Fibroblast of skin of scalp (primary cell): ENCODE measurements around the gene HDAC4.

Experiments used
- DNase-seq: peaks from one replicate; pipeline ENCODE4 v3.0.0-alpha.2; 2013

HDAC4 gene

DNA sequence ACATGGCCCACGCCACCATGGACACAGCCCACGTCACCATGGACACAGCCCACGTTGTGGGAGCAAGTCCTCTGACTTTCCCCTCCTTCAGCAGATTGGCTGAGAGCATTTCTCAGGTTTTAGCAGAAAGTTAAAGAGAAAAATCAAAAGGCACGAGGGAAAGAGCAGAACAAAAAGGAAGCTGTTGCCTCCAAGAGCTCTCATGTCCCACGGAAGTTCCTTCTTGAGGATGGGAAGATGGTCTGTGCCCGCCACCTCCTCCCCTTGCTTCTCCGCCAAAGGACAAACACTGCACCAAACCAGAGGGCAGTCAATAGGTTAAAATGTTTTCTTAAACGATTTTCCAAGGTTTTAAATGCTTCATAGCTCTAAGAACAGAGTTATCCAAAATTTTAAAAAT, 148.4 kb downstream of the HDAC4 start:
- DNase-seq, result no peak

DNA sequence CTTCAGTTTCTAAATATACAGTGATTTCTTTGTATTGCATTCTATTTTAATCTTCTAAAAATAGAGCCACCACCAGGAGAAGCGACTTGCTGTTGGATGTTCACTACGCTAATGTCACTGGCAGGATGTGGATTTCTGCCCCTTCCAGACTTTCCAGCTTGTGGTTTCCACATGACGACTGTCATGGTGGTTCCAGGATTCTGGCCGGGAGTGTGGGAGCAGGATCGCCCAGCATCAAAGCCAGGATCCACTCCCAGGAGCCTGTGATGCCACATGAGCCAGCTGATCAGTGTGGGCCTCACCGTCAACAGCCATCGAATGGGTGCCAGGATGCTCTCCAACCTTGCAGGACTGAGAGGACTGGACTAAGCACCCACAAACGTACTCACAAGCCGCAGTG, 148.8 kb downstream of the HDAC4 start:
- peak; percentile 14 for DNase-seq

DNA sequence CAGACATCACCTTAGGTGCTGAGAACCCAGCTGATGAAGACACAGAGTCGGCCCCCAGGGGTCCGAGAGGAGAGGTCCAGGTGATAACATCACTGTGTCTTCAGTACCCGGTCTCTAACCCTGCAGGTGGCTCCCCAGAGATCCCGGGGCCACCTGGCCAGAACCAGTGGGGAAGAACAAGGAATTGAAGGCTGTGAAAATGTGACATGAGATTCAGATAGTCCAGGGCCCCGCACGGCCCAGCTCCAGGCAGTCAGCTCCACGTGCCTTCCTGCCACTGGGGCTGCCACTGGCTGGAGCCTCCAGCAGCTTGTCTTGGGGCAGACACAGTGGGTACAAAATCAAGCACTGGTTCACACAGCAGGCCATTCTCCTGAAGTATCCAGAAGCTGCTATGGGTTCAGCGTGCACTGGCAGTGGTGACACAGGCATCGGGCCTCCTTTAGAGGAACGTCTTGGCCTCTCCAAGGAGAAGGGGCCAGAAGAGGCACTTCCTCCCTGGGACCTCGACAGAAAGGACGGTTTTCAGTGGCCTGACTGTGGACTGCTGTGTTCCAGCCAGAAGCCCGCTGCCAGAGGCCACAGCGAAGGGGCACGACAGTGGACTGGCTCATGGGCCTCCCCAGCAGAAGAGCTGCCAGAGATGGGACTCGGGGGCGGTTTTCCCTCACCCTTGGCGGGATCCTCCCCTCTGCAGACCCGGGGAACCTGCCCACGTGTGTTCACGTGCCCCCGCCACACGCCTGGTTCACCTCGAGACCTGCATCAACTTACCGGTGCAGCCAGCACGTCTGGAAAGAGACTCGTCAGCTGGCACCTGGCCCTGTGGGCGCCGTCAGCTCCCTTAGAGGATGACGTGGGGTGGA, 150.4 kb downstream of the HDAC4 start:
- no peak for DNase-seq

DNA sequence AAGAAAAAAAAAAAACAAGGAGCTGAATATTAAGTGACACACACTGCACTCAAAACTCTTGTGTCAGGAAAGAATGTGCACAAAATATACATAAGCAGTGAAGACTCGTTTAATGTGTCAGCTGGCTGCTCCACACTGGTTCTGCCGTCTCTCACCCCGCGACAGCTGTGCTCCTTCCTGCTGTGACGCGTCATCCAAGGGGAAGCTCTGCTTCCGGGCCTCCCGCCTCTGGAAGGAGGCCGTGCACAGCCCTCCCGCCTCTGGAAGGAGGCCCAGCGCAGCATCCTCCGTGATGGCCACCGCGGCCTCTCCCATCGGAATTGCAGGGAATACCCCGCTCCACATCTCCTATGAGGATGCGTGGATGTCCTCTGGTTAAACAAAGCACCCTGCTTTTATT, 151.0 kb downstream of the HDAC4 start:
- peak; percentile 88 for DNase-seq

DNA sequence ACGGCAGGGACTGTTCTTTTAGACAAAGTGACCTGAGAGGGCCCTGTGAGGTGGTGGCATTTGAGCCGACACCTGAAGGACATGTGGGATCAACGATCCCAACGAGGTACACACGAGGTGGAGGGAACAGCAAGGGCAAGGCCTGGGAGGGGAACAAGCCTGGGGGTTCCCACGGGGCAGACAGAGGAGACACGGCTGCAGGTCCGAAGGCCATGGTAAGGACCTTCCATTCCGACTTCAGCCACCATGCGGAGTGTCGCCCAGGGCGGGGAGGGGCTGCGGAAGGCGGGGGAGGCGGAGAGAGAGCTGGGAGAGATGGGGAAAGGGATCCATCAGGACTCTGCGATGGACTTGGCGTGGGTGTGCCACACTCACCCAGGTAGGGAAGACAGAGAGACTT, 151.8 kb downstream of the HDAC4 start:
- DNase-seq, result no peak

DNA sequence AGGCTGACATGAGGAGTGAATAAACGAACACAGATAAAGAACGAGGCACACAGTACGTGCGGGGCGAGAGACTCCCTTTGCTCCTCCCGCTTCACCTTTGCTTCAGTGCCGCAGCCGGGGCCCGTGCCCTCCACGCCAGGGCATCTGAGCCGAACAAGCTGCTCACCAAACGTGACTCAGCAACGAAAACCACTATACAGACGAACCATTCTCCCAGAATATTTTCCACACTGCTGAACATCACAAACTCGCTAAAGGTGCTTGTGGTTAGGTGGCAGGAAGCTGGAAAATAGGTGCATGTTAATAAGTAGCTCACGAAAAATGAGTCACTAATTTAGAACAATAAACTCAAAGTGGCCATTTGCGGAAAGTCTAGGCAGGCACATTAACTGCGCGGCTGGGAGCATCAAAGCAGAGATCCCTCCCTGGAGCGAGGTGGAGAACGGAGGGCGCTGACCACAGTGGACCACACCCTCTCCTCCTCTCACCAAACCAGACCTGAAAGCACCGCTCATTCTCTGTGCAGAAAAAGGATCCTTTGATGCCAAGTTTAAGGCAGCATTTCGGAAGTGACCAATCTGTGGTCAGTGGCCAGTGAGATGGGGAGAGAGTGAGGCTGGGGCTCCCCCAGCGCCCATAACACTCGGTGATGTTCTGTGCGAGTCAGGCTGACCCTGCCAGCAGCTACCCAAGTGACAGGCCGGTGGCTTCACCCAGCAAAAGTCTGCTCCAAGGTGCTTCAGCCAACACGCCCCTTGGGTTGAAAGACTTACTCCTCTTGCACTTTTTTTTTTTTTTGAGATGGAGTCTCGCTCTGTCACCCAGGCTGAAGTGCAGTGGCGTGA, 153.2 kb downstream of the HDAC4 start:
- no peak for DNase-seq

DNA sequence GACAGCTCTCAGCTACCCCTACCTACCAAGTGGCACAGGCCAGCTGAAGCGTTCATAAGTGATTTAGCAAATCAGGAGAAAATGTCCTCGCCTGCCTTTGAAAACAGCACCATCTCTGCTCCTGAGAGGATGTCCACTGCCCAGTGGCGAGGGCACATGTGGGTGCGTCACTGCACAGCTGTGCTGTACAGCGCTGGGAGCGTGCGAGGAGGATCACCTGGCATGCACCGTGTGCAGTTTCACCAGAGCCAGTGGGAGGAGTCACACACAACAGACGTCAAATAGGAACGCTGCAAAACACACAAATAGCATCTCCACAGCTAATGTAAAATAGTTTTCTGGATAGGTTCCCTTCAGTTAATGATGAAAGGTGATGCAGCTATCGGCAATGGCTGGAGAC, 154.1 kb downstream of the HDAC4 start:
- no peak for DNase-seq

DNA sequence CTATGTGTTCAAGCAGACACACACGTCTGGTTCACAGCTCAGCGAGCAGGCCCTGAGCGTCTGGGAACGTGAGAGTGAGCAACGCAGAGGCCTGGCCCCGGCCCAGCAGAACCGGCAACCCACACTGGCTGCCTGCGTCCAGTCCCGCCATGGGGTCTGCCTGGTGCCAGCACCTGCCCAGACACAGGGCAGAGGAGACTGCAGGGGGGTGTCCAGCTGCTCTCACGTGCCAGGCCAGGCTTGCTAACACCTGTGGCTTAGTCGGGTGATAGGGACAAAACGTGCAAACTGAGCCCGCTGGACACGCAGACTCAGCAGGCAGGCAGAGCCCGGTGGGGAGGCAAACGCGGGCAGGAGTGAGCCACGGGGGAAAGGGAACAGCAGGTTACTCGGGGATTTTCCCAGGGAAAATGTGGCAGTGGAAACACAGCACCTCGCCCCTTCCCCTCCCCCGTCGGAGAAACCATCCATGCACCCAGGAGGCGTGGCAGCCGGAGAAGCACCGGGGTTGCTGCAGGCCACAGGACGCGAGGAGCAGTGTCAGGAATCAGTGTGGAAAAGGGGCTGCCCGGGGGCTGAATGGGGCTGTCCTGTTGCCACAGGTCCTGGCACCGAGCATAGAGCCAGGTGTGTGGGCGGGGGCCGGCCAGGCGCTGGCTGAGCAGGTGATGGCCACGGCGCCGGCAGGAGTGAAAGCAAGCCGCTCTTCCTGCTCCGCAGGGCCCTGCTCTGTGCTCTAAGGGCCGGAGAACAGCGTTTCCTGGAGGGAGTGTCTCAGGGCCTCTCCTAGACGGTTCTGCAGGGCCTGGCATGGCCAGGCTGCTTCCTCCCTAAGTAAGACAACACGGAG, 154.7 kb downstream of the HDAC4 start:
- no peak for DNase-seq

DNA sequence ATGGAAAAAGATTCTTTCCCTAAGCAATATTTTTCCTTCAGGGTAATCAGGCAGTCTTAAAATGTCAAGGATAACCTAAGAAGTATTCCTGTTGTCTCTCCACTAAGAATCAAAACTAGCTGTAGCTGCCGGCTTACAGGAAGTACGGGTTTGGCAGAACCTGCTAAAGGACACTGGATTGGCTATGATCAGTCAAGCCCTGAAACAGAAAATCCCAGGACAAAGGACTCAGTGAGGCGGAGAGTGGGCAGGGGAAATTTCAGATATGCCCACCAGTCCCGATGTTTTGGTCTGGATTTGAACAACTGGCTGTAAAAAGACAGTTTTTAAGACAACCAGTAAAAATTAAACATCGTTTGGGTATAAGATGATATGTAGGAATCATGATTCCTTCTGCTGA, 155.7 kb downstream of the HDAC4 start:
- no peak for DNase-seq

DNA sequence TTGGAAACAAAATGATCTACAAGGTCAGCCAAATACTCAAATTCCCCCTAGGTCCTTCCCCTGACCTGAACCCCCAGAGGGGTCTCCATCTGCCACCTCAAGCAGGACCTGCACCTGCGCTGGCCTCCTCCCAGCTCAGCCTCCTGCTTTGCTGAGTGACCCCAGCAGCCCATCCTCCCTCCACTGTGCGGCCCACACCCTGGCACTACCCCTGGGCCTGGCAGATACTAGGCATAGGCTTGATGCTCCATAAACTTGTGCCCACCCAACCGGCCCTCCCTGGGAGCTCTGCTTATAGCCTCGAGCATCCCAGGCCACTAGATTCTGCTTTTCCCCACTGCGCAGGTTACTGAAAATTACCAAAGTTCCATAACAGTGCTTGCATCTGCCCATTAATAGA, 156.2 kb downstream of the HDAC4 start:
- DNase-seq, result no peak

DNA sequence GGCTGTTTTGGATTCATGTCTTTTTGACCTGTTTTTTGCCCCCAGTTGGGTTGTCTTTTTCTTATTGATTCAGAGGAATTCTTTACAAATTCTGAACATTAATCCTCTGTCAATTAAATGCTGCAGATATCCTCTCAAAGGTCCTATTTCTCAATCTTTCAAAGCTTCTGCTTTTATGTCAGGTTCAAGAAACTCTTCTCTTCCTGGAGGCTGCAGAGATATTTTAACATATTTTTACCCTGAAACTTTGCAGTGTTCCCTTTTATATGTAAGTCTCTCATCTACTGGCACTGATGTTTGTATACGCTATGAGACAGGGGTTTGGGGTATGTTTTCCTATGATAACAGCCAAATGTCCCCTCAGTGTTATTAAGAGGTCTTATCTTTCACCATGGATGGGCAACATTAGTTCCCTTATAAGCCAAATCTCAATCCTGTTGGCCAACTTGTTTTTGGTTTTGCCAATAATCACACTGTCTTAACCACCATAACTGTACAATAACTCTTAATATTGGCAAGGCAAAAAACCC, 159.3 kb downstream of the HDAC4 start:
- no peak for DNase-seq

DNA sequence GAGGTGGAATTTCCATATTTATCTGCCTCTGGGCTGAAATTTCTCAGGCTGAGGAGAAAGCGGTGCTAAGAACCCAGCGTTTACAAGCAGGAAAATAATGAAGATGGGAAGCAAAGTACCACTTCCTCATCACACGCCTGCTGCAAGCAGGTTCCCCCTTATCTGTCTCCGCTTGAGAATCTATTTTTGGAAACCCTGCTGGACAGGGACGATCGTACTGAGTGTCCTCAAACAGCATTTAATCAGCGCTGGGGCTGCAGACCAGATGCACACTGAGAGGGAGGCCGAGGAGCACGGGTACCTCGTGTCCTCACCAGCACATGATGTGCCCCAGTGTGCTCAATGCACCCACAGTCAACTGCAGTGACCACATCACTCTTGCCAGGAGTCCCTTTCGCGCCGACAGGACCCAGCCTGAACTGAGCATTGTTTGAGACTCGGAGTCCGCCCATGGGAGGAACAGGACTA, 160.4 kb downstream of the HDAC4 start:
- DNase-seq, result no peak

DNA sequence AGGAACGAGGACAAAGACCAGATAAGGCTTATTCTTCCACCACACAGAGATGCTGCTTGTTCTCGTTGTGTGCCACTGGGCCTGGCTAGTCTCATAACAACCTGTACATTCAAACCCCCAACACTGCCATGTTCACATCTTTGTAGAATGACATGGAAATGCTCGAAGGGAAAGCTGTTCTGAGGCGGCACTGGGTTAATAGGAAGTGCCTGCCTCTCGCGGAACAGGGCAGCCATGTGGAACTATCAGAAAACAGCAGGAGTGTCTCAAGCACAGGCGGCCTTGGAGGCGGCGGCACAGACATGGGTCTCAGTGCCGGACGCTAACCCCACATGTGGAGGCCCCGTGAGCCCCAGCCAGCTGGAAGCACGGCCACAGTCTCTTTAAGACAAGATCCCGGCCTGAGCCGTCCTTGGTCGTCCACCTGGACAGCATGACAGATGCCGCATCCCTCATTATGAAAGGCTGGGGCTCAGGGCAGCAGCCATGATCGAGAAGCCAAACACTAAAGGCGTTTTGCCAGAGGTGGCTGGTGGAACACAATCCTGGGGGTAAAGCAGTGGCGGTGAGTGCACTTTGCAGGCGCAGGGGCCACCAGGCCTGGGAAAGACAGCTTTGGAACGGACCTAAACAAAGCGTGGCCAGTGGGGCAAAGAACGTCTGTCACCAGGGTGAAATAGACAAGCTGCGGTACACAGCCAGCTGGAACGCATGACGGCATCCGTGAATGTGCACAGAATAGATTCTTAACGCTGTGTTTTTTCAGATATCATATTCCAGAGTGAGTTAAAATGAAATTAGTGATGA, 161.0 kb downstream of the HDAC4 start:
- no peak for DNase-seq

DNA sequence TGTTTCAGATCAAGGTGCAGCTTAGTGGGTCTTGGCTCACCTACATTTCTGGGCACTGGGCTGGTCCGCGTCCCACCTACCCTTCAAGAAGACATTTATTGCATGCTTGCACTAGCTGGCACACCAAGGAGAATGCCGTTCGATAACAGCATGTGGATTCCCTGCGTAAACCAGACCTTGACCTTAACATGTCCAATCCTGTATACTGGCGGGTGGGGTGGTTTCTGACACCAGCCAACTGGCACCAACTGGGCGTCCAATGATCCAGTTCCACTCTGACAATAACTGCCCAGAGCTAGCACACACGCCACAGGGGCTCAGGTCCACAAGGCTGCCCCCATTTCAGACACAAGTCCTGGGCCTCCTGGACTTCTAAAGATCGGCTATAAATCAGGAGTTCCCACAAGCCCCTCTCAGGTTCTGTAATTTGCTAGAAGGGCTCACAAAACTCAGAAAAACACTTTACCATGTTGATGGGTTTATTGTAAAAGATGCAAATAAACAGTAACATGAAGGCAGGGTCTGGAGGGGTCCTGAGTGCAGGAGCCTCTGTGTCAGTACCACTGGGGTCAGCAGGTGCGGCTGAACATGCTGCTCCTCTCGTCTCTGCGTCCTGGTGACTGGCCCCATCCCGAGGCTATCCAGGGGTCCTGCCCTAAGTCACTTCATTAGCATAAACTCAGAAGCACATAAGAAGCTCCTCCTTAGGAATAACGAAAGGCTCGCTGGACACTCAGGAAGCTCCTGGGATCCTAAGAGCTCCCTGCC, 161.8 kb downstream of the HDAC4 start:
- no peak for DNase-seq

DNA sequence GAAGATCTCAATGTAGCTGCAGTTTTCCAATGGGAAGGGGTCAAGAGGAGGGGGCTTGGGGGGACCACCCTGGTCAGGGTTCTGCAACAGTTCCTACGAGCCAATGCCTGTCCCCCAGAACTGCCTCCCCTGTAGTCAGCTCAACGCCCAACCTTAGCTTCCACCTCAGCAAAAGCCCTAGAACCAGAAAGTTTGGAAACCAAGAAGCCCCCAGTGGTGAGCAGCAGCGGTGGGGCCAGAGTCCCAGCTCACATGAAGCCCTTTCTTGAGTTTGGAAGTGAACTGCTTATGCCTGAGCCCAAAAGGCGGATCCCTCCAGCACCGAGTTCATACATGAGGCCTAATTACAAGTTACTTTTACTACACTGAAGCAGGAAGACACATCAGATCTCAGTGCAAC, 162.4 kb downstream of the HDAC4 start:
- DNase-seq, result no peak

DNA sequence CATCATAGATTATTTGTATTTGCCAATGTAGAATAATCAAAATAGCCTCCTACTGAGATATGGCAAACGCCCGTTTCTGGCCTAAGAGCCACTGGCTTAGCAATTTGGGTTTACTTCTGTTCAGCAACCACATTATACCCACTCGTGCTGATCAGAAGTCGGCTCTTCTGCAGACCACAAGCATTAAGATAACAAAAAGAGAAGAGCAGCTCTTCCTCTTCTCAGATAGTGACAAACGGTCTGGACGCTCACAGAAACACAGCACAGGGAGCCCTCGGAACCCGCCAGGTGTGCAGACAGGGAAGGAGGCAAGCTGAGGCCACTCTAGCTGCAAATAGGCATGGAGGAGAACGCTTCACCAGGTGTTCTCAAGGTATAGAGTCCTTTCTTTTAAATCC, 164.0 kb downstream of the HDAC4 start:
- no peak for DNase-seq

DNA sequence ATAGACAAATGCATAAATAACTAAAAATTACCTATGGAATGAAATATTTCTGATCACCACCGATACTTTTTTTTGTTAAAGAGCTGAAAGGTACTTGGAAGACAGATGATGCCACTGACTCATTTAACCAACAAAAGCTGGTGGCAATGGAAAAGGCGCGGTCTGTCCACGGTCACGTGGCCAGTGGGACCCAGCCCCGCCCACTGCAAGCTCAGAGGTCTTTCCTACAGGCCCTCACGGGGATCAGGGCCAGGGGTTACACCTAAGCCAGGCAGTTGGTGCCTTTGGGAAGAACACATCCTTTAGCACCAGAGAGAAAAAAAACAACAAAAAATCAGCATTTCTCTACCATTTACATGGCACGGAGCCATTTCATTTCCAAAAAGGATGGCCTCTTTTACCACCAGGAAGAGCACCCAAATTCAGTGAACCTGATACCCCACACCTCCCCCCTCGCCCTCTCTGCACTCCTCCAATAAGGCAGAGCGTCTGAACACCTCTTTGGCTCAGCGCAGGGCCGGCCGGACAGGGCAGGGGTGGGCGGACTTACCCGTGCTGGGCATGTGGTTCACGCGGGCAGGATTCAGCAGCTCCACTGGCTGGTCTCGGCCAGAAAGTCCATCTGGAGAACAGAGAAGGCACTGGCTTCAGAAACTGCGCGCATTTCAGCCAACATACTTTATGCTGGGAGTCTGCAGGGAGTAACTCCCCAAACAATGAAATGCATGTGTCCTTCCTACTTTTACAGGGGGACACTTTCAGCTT, 164.6 kb downstream of the HDAC4 start:
- no peak for DNase-seq

DNA sequence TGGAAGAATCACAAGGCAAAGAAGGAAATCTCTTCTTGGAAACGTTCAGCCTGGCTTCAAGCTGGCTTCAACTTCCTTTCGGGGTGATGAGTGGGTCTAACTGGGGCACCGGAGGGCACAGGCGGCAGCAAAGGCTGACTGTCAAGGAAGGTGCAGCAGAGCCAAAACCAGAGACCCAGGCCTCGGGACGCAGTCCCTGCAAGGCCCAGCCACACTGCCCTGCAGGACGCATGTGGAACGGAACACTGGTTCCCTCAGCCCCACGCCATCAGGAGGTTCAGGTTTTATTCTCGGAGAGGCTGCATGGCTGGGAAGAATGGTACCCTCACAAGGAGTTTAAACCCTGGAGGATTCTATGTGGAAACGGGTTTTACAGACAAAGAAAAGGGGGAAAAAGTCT, 165.5 kb downstream of the HDAC4 start:
- no peak for DNase-seq

DNA sequence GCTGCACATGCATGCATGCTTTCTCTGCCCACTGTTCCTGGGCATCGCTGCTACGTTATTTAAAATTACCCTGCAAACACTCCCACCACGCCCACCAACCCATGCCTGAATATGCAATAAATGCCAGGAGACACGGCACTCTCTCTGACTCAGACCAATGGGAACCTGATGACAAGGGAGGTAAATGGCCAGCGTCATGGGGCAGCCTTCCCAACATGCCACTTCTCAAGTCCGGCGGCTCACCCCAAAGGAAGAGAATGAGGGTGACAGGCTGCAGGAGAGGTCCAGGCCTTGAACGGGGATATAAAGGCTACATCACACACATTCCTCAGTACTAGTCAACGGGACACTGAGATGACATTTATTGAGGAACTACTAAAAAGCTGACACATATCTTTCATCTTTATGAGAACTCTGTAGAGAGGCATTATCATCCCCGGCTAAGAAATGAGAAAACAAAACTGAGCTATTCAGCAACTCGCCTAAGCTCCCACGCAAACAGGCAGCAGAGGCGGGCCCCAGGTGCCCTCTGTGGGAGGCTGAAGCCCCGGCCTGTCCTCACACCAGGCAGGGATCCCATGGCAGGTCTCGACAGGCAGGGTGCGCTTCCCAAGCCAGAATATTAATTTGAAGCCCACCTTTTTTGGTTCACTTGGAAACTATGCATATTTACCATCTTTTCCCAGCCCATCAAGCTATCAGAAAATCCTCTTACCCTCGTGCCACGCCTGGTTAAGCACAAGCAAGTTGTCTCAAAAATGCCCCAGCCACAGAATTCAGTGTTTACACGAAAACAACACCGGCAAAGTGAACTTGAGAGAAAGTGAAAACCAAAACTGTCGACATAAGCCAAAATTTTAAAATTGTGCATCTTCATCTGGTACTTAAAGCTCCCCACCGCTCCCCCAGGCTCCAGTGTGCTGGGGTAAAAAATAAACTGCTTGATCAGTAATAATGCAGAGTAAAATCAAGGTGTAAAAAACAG, 166.3 kb downstream of the HDAC4 start:
- DNase-seq, result no peak
